Effector memory CD4-positive, alpha-beta T cell (primary cell): ENCODE results near the gene MYO1B.

Source experiments
- DNase-seq, 3 donors: peaks; one replicate each; pipeline ENCODE4 v3.0.0-alpha.2; 2020
- H3K27ac ChIP-seq: 2 replicates; pipeline ENCODE4 v1.7.0; 2013; ENCODE audit warnings: mild to moderate bottlenecking, low read length, moderate library complexity; ENCODE audit not compliant: insufficient read depth, poor library complexity, severe bottlenecking
- H3K27me3 ChIP-seq: replicated peaks from 2 replicates; pipeline ENCODE4 v1.7.0; 2013; ENCODE audit warnings: mild to moderate bottlenecking, low read length; ENCODE audit not compliant: insufficient read depth, control insufficient read depth, poor library complexity, severe bottlenecking
- H3K36me3 ChIP-seq: 2 replicates; pipeline ENCODE4 v1.7.0; 2013; ENCODE audit warnings: mild to moderate bottlenecking, low read length, moderate library complexity; ENCODE audit not compliant: control insufficient read depth, insufficient read depth
- H3K4me1 ChIP-seq: 2 replicates; pipeline ENCODE4 v1.7.0; 2013; ENCODE audit warnings: low read length, mild to moderate bottlenecking; ENCODE audit not compliant: control insufficient read depth, insufficient read depth, poor library complexity, severe bottlenecking
- H3K4me3 ChIP-seq: 2 replicates; pipeline ENCODE4 v1.7.0; 2013; ENCODE audit warnings: low read length, low read depth, mild to moderate bottlenecking; ENCODE audit not compliant: insufficient read depth, poor library complexity, severe bottlenecking
- H3K9me3 ChIP-seq: 2 replicates; pipeline ENCODE4 v1.7.0; 2013; ENCODE audit warnings: mild to moderate bottlenecking, low read length, moderate library complexity; ENCODE audit not compliant: control insufficient read depth

Gene MYO1B

GRCh38 chr2:191404568-191404991, 159.4 kb downstream of the MYO1B start:
- H3K4me3 ChIP-seq = no peak overlapping the region
- H3K4me1 ChIP-seq = no peaks in the 10 kb centered on the region
- no peaks in the 10 kb centered on the region for H3K27me3 ChIP-seq
- H3K9me3 ChIP-seq = no peaks in the 10 kb centered on the region
- no peaks in the 10 kb centered on the region for H3K36me3 ChIP-seq
- DNase-seq = no peak
- no peak overlapping the region for H3K27ac ChIP-seq

DNA sequence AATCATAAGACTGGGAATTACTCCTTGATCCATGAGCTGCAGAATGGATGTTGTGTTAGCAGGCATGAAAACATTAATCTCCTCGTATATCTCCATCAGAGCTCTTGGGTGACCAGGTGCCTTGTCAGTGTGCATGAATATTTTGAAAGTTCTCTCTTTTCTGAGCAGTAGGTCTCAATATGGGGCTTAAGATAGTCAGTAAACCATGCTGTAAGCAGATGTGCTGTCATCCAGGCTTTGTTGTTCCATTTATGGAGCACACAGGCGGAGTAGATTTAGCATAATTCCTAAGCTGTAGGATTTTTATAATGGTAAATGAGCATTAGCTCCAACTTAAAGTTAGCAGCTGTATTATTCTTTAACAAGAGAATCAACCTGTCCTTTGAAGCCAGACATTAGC, 160.3 kb downstream of the MYO1B start:
- no peaks in the 10 kb centered on the region for H3K9me3 ChIP-seq
- H3K4me3 ChIP-seq = no peak overlapping the region
- H3K36me3 ChIP-seq = no peaks in the 10 kb centered on the region
- H3K4me1 ChIP-seq = no peaks in the 10 kb centered on the region
- H3K27ac ChIP-seq = no peak overlapping the region
- H3K27me3 ChIP-seq = no peaks in the 10 kb centered on the region
- no peak for DNase-seq

- H3K4me3 ChIP-seq = no peak overlapping the region
- no peak overlapping the region for H3K27ac ChIP-seq
- H3K27me3 ChIP-seq = no peaks in the 10 kb centered on the region
- no peaks in the 10 kb centered on the region for H3K36me3 ChIP-seq
- no peaks in the 10 kb centered on the region for H3K9me3 ChIP-seq
- no peak for DNase-seq
- H3K4me1 ChIP-seq = no peaks in the 10 kb centered on the region
Observed at GRCh38 chr2:191410646-191411436, 165.6 kb downstream of the MYO1B start.

- H3K4me1 ChIP-seq = no peaks in the 10 kb centered on the region
- H3K9me3 ChIP-seq = no peaks in the 10 kb centered on the region
- H3K27me3 ChIP-seq = no peaks in the 10 kb centered on the region
- H3K36me3 ChIP-seq = no peaks in the 10 kb centered on the region
- H3K27ac ChIP-seq = no peak overlapping the region
- no peak for DNase-seq
- no peak overlapping the region for H3K4me3 ChIP-seq
Observed at GRCh38 chr2:191411472-191411871, 166.3 kb downstream of the MYO1B start.

- Histone ChIP-seq H3K36me3 (no peaks in the 10 kb centered on the region), H3K4me1 (no peaks in the 10 kb centered on the region), H3K4me3 (no peak overlapping the region), H3K27ac (no peak overlapping the region), H3K9me3 (no peaks in the 10 kb centered on the region), H3K27me3 (no peaks in the 10 kb centered on the region)
- DNase-seq = no peak
Observed at GRCh38 chr2:191412353-191412752, 167.1 kb downstream of the MYO1B start.

DNA sequence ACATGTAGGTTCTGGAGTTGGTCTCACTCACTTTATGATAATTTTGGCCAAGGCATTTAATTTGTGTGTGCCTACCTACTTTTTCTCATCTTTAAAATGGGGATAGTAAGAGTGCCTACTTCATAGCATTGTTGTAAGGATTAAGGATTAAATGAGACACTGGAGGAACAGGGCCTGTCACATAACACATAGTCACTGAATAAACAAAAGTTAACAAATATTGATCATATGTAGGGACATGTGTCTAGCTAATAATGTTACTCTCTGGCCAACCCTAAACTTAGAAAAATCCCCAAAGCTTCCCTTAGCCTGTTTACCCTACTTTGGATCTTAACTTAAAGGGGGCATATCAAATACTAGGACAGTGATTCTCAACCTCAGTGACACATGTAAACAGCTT, 169.9 kb downstream of the MYO1B start:
- H3K36me3 ChIP-seq = no peaks in the 10 kb centered on the region
- no peak for DNase-seq
- no peaks in the 10 kb centered on the region for H3K27me3 ChIP-seq
- no peaks in the 10 kb centered on the region for H3K4me1 ChIP-seq
- no peak overlapping the region for H3K27ac ChIP-seq
- H3K4me3 ChIP-seq = no peak overlapping the region
- no peaks in the 10 kb centered on the region for H3K9me3 ChIP-seq

DNA sequence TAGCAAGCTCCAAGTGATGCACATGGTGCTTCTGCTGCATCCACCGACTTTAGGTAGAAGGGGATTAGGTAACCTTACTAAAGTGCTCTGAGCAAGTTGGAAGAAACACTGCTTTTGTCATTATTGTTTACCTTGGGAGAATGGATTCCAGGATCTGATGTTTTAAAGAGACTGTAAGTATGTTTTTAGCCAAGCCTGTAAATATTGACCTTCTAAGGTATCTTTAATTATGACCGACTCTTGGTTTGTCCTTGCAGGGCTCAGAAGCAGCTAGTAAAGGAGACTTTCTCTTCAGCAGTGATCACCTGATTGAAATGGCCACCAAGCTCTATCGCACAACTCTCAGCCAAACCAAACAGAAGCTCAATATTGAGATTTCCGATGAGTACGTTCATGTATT, 170.7 kb downstream of the MYO1B start:
- no peaks in the 10 kb centered on the region for H3K9me3 ChIP-seq
- no peak for DNase-seq
- no peaks in the 10 kb centered on the region for H3K36me3 ChIP-seq
- no peak overlapping the region for H3K27ac ChIP-seq
- no peak overlapping the region for H3K4me3 ChIP-seq
- no peaks in the 10 kb centered on the region for H3K27me3 ChIP-seq
- H3K4me1 ChIP-seq = no peaks in the 10 kb centered on the region

GRCh38 chr2:191417746-191418145, 172.5 kb downstream of the MYO1B start:
- H3K27ac ChIP-seq = no peak overlapping the region
- no peaks in the 10 kb centered on the region for H3K9me3 ChIP-seq
- H3K4me3 ChIP-seq = no peak overlapping the region
- no peak for DNase-seq
- H3K4me1 ChIP-seq = no peaks in the 10 kb centered on the region
- H3K27me3 ChIP-seq = no peaks in the 10 kb centered on the region
- no peaks in the 10 kb centered on the region for H3K36me3 ChIP-seq

GRCh38 chr2:191421950-191422349, 176.7 kb downstream of the MYO1B start:
- H3K4me3 ChIP-seq = no peak overlapping the region
- H3K4me1 ChIP-seq = no peaks in the 10 kb centered on the region
- no peaks in the 10 kb centered on the region for H3K27me3 ChIP-seq
- no peaks in the 10 kb centered on the region for H3K9me3 ChIP-seq
- no peaks in the 10 kb centered on the region for H3K36me3 ChIP-seq
- DNase-seq = no peak
- no peak overlapping the region for H3K27ac ChIP-seq

DNA sequence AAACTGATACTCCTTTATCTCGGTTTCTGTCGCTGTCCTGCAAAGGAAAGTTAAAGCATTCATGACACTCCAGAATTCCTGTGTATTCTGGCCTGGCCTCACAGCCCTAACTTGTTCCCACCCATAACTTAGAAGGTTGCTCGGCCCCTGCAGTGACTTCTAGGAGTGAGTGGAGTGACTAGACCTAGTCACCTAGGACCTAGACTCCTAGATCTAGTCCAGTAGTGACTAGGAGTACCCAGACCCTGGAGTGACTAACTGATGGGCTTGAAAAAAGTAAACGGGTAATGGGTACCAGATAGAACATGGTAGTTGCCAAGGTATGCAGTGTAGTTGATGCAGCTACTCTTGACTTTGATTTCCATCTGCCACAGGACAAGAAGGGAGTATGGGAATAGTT, 181.8 kb downstream of the MYO1B start:
- H3K36me3 ChIP-seq = no peaks in the 10 kb centered on the region
- no peak for DNase-seq
- no peaks in the 10 kb centered on the region for H3K27me3 ChIP-seq
- H3K27ac ChIP-seq = no peak overlapping the region
- no peaks in the 10 kb centered on the region for H3K9me3 ChIP-seq
- H3K4me1 ChIP-seq = no peaks in the 10 kb centered on the region
- H3K4me3 ChIP-seq = no peak overlapping the region
